Upper lobe of left lung (tissue), 4 donors: ENCODE data around the gene ANGPT4.
"Not testable (repeated sequence)": the region's sequence is repeated elsewhere in the genome, so short reads cannot be mapped to it uniquely, and the experiment has no call there.

ENCODE experiments used
- POLR2AphosphoS5 ChIP-seq, 2 donors: sonication (generic); formaldehyde crosslinking; IDR thresholded peaks; one replicate each; pipeline ENCODE4 v1.5.1; 2017; ENCODE audit warnings: antibody characterized with exemption in 2 of 2
- TF ChIP-seq, protein P1 (sequence below), 6 experiments: fragments of 450-650 bp in 4 of 6; fragments of 200-600 bp in 2 of 6; sonication (generic) in 2 of 6; IDR thresholded peaks; one replicate each; pipeline ENCODE4 v1.5.1; 2016 to 2019; ENCODE audit warnings: antibody characterized with exemption in 6 of 6

DNA sequence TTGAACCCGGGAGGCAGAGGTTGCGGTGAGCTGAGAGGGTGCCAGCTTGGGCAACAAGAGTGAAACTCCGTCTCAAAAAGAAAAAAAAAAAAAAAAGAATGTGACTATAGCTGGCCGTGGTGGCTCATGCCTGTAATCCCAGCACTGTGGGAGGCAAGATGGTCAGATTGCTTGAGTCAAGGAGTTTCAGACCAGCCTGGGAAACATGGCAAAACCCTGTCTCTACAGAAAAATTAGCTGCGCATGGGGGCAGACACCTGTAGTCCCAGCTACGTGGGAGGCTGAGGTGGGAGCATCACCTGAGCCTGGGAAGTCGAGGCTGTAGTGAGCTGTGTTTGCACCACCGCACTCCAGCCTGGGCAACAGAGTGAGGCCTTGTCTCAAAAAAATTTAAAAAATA lies 88.2 kb downstream of the ANGPT4 start:
- TF ChIP-seq, protein P1, sequence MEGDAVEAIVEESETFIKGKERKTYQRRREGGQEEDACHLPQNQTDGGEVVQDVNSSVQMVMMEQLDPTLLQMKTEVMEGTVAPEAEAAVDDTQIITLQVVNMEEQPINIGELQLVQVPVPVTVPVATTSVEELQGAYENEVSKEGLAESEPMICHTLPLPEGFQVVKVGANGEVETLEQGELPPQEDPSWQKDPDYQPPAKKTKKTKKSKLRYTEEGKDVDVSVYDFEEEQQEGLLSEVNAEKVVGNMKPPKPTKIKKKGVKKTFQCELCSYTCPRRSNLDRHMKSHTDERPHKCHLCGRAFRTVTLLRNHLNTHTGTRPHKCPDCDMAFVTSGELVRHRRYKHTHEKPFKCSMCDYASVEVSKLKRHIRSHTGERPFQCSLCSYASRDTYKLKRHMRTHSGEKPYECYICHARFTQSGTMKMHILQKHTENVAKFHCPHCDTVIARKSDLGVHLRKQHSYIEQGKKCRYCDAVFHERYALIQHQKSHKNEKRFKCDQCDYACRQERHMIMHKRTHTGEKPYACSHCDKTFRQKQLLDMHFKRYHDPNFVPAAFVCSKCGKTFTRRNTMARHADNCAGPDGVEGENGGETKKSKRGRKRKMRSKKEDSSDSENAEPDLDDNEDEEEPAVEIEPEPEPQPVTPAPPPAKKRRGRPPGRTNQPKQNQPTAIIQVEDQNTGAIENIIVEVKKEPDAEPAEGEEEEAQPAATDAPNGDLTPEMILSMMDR (IDR thresholded peaks at IDR 0.05): not testable (repeated sequence)
- not testable (repeated sequence) for TF ChIP-seq POLR2AphosphoS5 (IDR thresholded peaks at IDR 0.05)
